NB4 (cell line): Measurements from ENCODE around the gene HTR4.

ENCODE experiments used
- MYC ChIP-seq: IDR thresholded peaks from 2 replicates; pipeline ENCODE4 v1.6.1; 2011; ENCODE audit warnings: low read depth, low read length
- POLR2A ChIP-seq: IDR thresholded peaks from 2 replicates; pipeline ENCODE4 v1.6.1; 2011; ENCODE audit warnings: mild to moderate bottlenecking; ENCODE audit not compliant: insufficient read length; ENCODE audit errors: extremely low read depth
- TF ChIP-seq, protein P1 (sequence below): IDR thresholded peaks from one replicate; pipeline ENCODE4 v1.5.1; 2012; ENCODE audit warnings: low read depth, low read length
- TF ChIP-seq, protein P2 (sequence below): IDR thresholded peaks from 2 replicates; pipeline ENCODE4 v1.6.1; 2011; ENCODE audit warnings: low read depth, low read length

DNA sequence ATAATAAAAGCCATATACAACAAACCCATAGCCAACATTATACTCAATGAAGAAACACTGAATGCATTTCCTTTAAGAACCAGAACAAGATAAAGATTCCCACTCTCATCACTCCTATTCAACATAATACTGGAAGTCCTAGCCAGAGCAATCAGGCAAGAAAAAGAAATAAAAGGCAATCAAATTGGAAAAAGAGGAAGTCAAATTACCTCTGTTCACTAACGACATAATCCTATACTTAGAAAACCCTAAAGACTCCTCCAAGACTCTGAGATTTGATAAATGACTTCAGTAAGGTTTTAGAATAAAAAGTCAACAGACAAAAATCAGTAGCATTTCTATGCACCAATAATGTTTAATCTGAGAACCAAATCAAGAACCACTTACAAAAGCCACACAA, 36.6 kb upstream of the HTR4 start:
- TF ChIP-seq, protein P1, sequence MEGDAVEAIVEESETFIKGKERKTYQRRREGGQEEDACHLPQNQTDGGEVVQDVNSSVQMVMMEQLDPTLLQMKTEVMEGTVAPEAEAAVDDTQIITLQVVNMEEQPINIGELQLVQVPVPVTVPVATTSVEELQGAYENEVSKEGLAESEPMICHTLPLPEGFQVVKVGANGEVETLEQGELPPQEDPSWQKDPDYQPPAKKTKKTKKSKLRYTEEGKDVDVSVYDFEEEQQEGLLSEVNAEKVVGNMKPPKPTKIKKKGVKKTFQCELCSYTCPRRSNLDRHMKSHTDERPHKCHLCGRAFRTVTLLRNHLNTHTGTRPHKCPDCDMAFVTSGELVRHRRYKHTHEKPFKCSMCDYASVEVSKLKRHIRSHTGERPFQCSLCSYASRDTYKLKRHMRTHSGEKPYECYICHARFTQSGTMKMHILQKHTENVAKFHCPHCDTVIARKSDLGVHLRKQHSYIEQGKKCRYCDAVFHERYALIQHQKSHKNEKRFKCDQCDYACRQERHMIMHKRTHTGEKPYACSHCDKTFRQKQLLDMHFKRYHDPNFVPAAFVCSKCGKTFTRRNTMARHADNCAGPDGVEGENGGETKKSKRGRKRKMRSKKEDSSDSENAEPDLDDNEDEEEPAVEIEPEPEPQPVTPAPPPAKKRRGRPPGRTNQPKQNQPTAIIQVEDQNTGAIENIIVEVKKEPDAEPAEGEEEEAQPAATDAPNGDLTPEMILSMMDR, result no peak
- no peak for TF ChIP-seq MYC
- TF ChIP-seq POLR2A, result no peak
- TF ChIP-seq, protein P2, sequence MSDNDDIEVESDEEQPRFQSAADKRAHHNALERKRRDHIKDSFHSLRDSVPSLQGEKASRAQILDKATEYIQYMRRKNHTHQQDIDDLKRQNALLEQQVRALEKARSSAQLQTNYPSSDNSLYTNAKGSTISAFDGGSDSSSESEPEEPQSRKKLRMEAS, result no peak
